Measurements from ENCODE around the gene KIAA1217. TPM values are rescaled to one million over a fixed set of nuclear protein-coding genes. Genes with fewer than 3 reads are reported as not detected.

Gene KIAA1217
- total RNA-seq, 3 donors from 2014 or later (not counting 1 experiment from before 2014, with no cell fraction given) = not detected

- 78% methylated on average over 14 of the region's 14 CpGs for WGBS (ENCODE audit: insufficient coverage)
- Mint-ChIP-seq H3K27ac (no peak overlapping the region), H3K36me3 (no peaks in the 10 kb centered on the region), H3K27me3 (ENCODE audit: low read depth in 2 of 2) (peaks cover 0 to 2% of the 10 kb centered on the region in 2 donors), H3K9me3 (no peaks in the 10 kb centered on the region), H3K4me3 (no peak overlapping the region), H3K4me1 (no peaks in the 10 kb centered on the region)
- TF ChIP-seq, protein P1, sequence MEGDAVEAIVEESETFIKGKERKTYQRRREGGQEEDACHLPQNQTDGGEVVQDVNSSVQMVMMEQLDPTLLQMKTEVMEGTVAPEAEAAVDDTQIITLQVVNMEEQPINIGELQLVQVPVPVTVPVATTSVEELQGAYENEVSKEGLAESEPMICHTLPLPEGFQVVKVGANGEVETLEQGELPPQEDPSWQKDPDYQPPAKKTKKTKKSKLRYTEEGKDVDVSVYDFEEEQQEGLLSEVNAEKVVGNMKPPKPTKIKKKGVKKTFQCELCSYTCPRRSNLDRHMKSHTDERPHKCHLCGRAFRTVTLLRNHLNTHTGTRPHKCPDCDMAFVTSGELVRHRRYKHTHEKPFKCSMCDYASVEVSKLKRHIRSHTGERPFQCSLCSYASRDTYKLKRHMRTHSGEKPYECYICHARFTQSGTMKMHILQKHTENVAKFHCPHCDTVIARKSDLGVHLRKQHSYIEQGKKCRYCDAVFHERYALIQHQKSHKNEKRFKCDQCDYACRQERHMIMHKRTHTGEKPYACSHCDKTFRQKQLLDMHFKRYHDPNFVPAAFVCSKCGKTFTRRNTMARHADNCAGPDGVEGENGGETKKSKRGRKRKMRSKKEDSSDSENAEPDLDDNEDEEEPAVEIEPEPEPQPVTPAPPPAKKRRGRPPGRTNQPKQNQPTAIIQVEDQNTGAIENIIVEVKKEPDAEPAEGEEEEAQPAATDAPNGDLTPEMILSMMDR (IDR thresholded peaks at IDR 0.05) = no peak
- intact Hi-C loops (cut with micrococcal nuclease) = no loop called here
- no peak overlapping the region for H3K27ac ChIP-seq (ENCODE audit: low read length)
- no peaks in the 10 kb centered on the region for H3K27me3 ChIP-seq (ENCODE audit: control insufficient read depth, insufficient read depth, low read length)
- H3K4me1 ChIP-seq (ENCODE audit: control insufficient read depth, insufficient read depth, low read length) = no peaks in the 10 kb centered on the region
- no peak for DNase-seq
- H3K4me3 ChIP-seq (ENCODE audit: low read length) = no peak overlapping the region
- ATAC-seq = no peak
- H3K36me3 ChIP-seq (ENCODE audit: control insufficient read depth, insufficient read depth, low read length) = no peaks in the 10 kb centered on the region
- H3K9me3 ChIP-seq (ENCODE audit: control insufficient read depth, insufficient read depth, low read length) = no peaks in the 10 kb centered on the region
Measured at GRCh38 chr10:24255115-24255880, 46.4 kb downstream of the KIAA1217 start.

GRCh38 chr10:24255881-24256311 lies 47.0 kb downstream of the KIAA1217 start:
- Histone ChIP-seq H3K36me3 (ENCODE audit: control insufficient read depth, insufficient read depth, low read length) (no peaks in the 10 kb centered on the region), H3K4me3 (ENCODE audit: low read length) (no peak overlapping the region), H3K27ac (ENCODE audit: low read length) (no peak overlapping the region), H3K9me3 (ENCODE audit: control insufficient read depth, insufficient read depth, low read length) (no peaks in the 10 kb centered on the region), H3K4me1 (ENCODE audit: control insufficient read depth, insufficient read depth, low read length) (no peaks in the 10 kb centered on the region), H3K27me3 (ENCODE audit: control insufficient read depth, insufficient read depth, low read length) (no peaks in the 10 kb centered on the region)
- ATAC-seq (no peak), DNase-seq (no peak)
- no peaks in the 10 kb centered on the region for H3K36me3 Mint-ChIP-seq
- no peak overlapping the region for H3K27ac Mint-ChIP-seq
- no peak overlapping the region for H3K4me3 Mint-ChIP-seq
- intact Hi-C loops (cut with micrococcal nuclease) = no loop called here
- no peaks in the 10 kb centered on the region for H3K4me1 Mint-ChIP-seq
- WGBS (ENCODE audit: insufficient coverage) = 68% methylated on average over 5 of the region's 5 CpGs
- H3K9me3 Mint-ChIP-seq = no peaks in the 10 kb centered on the region
- H3K27me3 Mint-ChIP-seq (ENCODE audit: low read depth in 2 of 2) = peaks cover 0 to 2% of the 10 kb centered on the region in 2 donors
- TF ChIP-seq, protein P1 (IDR thresholded peaks at IDR 0.05) = no peak

DNA sequence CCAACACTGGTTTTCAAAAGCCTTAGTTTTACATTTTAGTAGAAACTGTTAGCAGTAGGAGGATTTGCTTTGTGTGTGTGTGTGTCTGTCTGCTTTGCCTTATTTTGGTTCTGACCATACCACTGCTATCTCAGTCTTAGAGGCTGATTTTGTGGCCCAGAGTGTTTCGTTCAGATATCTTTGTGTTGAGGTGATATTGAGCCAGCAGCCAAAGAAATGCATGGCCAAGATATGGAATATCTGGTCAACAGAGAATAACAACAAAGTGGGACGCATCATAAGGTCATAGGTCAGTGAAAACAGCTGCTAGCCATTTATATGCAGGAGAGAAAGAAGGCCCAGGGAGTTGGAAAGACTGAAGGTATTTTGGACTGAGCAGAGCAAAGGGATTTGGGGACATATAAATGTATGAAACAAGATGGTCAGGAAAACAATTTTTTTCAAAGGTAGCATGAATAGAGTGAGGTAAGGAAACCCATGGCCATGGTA lies 47.7 kb downstream of the KIAA1217 start:
- no peaks in the 10 kb centered on the region for H3K4me1 Mint-ChIP-seq
- WGBS (ENCODE audit: insufficient coverage) = 73% methylated on average over 2 of the region's 2 CpGs
- Histone ChIP-seq H3K27ac (ENCODE audit: low read length) (no peak overlapping the region), H3K4me1 (ENCODE audit: control insufficient read depth, insufficient read depth, low read length) (no peaks in the 10 kb centered on the region), H3K27me3 (ENCODE audit: control insufficient read depth, insufficient read depth, low read length) (no peaks in the 10 kb centered on the region), H3K9me3 (ENCODE audit: control insufficient read depth, insufficient read depth, low read length) (no peaks in the 10 kb centered on the region), H3K4me3 (ENCODE audit: low read length) (no peak overlapping the region), H3K36me3 (ENCODE audit: control insufficient read depth, insufficient read depth, low read length) (no peaks in the 10 kb centered on the region)
- no peak for ATAC-seq
- TF ChIP-seq, protein P1 (IDR thresholded peaks at IDR 0.05) = no peak
- H3K36me3 Mint-ChIP-seq = no peaks in the 10 kb centered on the region
- intact Hi-C loops (cut with micrococcal nuclease) = no loop called here
- no peaks in the 10 kb centered on the region for H3K9me3 Mint-ChIP-seq
- peaks cover 0 to 2% of the 10 kb centered on the region in 2 donors for H3K27me3 Mint-ChIP-seq (ENCODE audit: low read depth in 2 of 2)
- H3K27ac Mint-ChIP-seq = no peak overlapping the region
- DNase-seq = no peak
- H3K4me3 Mint-ChIP-seq = no peak overlapping the region
